Astrocyte (in vitro differentiated cells and primary cell): ENCODE data around the gene ADSS1. TPM values are rescaled to one million over a fixed set of nuclear protein-coding genes. Genes with fewer than 3 reads are reported as not detected.

Experiments
- DNase-seq: peaks from one replicate; pipeline ENCODE4 v3.0.0-alpha.2; 2010; ENCODE audit warnings: low read depth
- FAIRE-seq: peaks from 2 replicates; lab custom pipeline; 2011; peaks lifted over from hg19 to GRCh38; lab: Jason Lieb, UNC
- H2AFZ ChIP-seq: 2 replicates; pipeline ENCODE4 v1.6.0; 2012; ENCODE audit warnings: low read depth, low read length, inconsistent platforms
- H3K27ac ChIP-seq: 2 replicates; pipeline ENCODE4 v1.5.1; 2011; ENCODE audit warnings: low read depth, low read length, inconsistent platforms
- H3K27me3 ChIP-seq: 2 replicates; pipeline ENCODE4 v1.6.0; 2011; ENCODE audit warnings: low read length, inconsistent platforms; ENCODE audit not compliant: insufficient read depth
- H3K36me3 ChIP-seq: 2 replicates; pipeline ENCODE4 v1.5.1; 2011; ENCODE audit warnings: low read length, inconsistent platforms; ENCODE audit not compliant: insufficient read depth
- H3K4me1 ChIP-seq: 2 replicates; pipeline ENCODE4 v1.5.1; 2011; ENCODE audit warnings: low read length, inconsistent platforms; ENCODE audit not compliant: insufficient read depth
- H3K4me2 ChIP-seq: 2 replicates; pipeline ENCODE4 v1.6.0; 2012; ENCODE audit warnings: low read length, inconsistent platforms
- H3K4me3 ChIP-seq: 2 replicates; pipeline ENCODE4 v1.5.1; 2011; ENCODE audit warnings: low read depth, mild to moderate bottlenecking, low read length, inconsistent platforms; ENCODE audit not compliant: insufficient read depth
- H3K79me2 ChIP-seq: 2 replicates; pipeline ENCODE4 v1.6.0; 2012; ENCODE audit warnings: mild to moderate bottlenecking, low read length, inconsistent platforms; ENCODE audit not compliant: insufficient read depth
- H3K9ac ChIP-seq: 2 replicates; pipeline ENCODE4 v1.6.0; 2012; ENCODE audit warnings: mild to moderate bottlenecking, low read length, inconsistent platforms
- H3K9me3 ChIP-seq: 2 replicates; pipeline ENCODE4 v1.5.1; 2012; ENCODE audit warnings: low read depth, mild to moderate bottlenecking, low read length, inconsistent platforms; ENCODE audit not compliant: insufficient read depth
- H4K20me1 ChIP-seq: 2 replicates; pipeline ENCODE4 v1.6.0; 2012; ENCODE audit warnings: low read length, inconsistent platforms; ENCODE audit not compliant: insufficient read depth
- H3K27ac Mint-ChIP-seq: one replicate; pipeline ENCODE4 v1.8.0; 2021; ENCODE audit warnings: mild to moderate bottlenecking, mixed read lengths; ENCODE audit not compliant: unreplicated experiment
- H3K27me3 Mint-ChIP-seq: one replicate; pipeline ENCODE4 v1.8.0; 2021; ENCODE audit warnings: low read depth, mixed read lengths; ENCODE audit not compliant: unreplicated experiment
- H3K36me3 Mint-ChIP-seq: one replicate; pipeline ENCODE4 v1.8.0; 2021; ENCODE audit warnings: low read depth, mixed read lengths; ENCODE audit not compliant: unreplicated experiment
- H3K4me1 Mint-ChIP-seq: one replicate; pipeline ENCODE4 v1.8.0; 2021; ENCODE audit warnings: low read depth, mixed read lengths; ENCODE audit not compliant: unreplicated experiment
- H3K4me3 Mint-ChIP-seq: one replicate; pipeline ENCODE4 v1.8.0; 2021; ENCODE audit warnings: mild to moderate bottlenecking, moderate library complexity, mixed read lengths; ENCODE audit not compliant: unreplicated experiment
- H3K9me3 Mint-ChIP-seq: one replicate; pipeline ENCODE4 v1.8.0; 2021; ENCODE audit warnings: mild to moderate bottlenecking, mixed read lengths; ENCODE audit not compliant: unreplicated experiment
- CTCF ChIP-seq: IDR thresholded peaks from 2 replicates; pipeline ENCODE4 v1.5.1; 2011; ENCODE audit warnings: low read depth, mild to moderate bottlenecking, inconsistent platforms, low read length, moderate library complexity; ENCODE audit not compliant: insufficient read depth
- EZH2 ChIP-seq: IDR thresholded peaks from 2 replicates; pipeline ENCODE4 v1.6.1; 2012; ENCODE audit warnings: mild to moderate bottlenecking, low read length, inconsistent platforms; ENCODE audit not compliant: insufficient read depth
- total RNA-seq: library from RNA; stranded (reverse); gene quantifications from 2 replicates; pipeline ENCODE4 v1.2.1, GENCODE V29; 2021

Gene ADSS1
- total RNA-seq, 1 donor from 2014 or later = 4.4 TPM

- H3K27ac ChIP-seq = no peak overlapping the region
- no peak overlapping the region for H2AFZ ChIP-seq
- H3K4me1 ChIP-seq = peaks cover 14% of the 10 kb centered on the region
- no peak overlapping the region for H3K4me2 ChIP-seq
- Mint-ChIP-seq H3K4me3 (no peak overlapping the region), H3K27ac (no peak overlapping the region), H3K36me3 (peaks cover 12% of the 10 kb centered on the region), H3K4me1 (peaks cover 14% of the 10 kb centered on the region), H3K9me3 (no peaks in the 10 kb centered on the region), H3K27me3 (no peaks in the 10 kb centered on the region)
- H3K9ac ChIP-seq = no peak overlapping the region
- FAIRE-seq = no peak
- no peak overlapping the region for H3K4me3 ChIP-seq
- no peaks in the 10 kb centered on the region for H3K27me3 ChIP-seq
- H3K36me3 ChIP-seq = peaks cover 9% of the 10 kb centered on the region
- no peak for DNase-seq
- H3K9me3 ChIP-seq = no peaks in the 10 kb centered on the region
- peaks cover 79% of the 10 kb centered on the region for H4K20me1 ChIP-seq
- TF ChIP-seq CTCF = no peak
- no peak for TF ChIP-seq EZH2
- H3K79me2 ChIP-seq = peaks cover 57% of the 10 kb centered on the region
Measured at GRCh38 chr14:104757238-104757585, 33.2 kb downstream of the ADSS1 start.

GRCh38 chr14:104757681-104758392 is 33.8 kb downstream of the ADSS1 start:
- Histone ChIP-seq H2AFZ (no peak overlapping the region), H3K27me3 (no peaks in the 10 kb centered on the region), H3K9me3 (no peaks in the 10 kb centered on the region), H3K4me3 (no peak overlapping the region), H3K79me2 (peaks cover 57% of the 10 kb centered on the region), H3K36me3 (peaks cover 9% of the 10 kb centered on the region), H3K9ac (no peak overlapping the region), H3K27ac (no peak overlapping the region), H4K20me1 (peaks cover 79% of the 10 kb centered on the region), H3K4me2 (no peak overlapping the region), H3K4me1 (peaks cover 13% of the 10 kb centered on the region)
- FAIRE-seq = no peak
- H3K27ac Mint-ChIP-seq = no peak overlapping the region
- TF ChIP-seq CTCF (no peak), EZH2 (no peak)
- H3K4me1 Mint-ChIP-seq = peaks cover 14% of the 10 kb centered on the region
- H3K9me3 Mint-ChIP-seq = no peaks in the 10 kb centered on the region
- peaks cover 15% of the 10 kb centered on the region for H3K36me3 Mint-ChIP-seq
- H3K4me3 Mint-ChIP-seq = no peak overlapping the region
- DNase-seq = no peak
- no peaks in the 10 kb centered on the region for H3K27me3 Mint-ChIP-seq
